GM21576 (cell line): Measurements from ENCODE around the gene TAF7L.

ENCODE experiments used
- ATAC-seq: cut with Tn5 transposase; IDR thresholded peaks from one replicate; pipeline ENCODE4 v1.9.1; 2021; ENCODE audit warnings: mild to moderate bottlenecking, moderate library complexity; ENCODE audit not compliant: unreplicated experiment

Gene TAF7L

GRCh38 chrX:101223226-101223625 lies 67.9 kb downstream of the TAF7L start:
- no peak for ATAC-seq

- no peak for ATAC-seq
These were observed 70.4 kb downstream of the TAF7L start for GRCh38 chrX:101220662-101221260.

- ATAC-seq = no peak
These were observed 71.2 kb downstream of the TAF7L start for GRCh38 chrX:101219864-101220346.

- ATAC-seq = no peak
These were observed 71.8 kb downstream of the TAF7L start, which contains the start of gene DRP2 for GRCh38 chrX:101219116-101219863. TSS of gene DRP2 (plus strand) at chrX:101219786. CDS start at chrX:101231648, 11,862 bp downstream.
